Smooth muscle cell of the coronary artery (primary cell): ENCODE results near the gene PDC. TPM values are rescaled to one million over a fixed set of nuclear protein-coding genes. Genes with fewer than 3 reads are reported as not detected.

Experiments used
- total RNA-seq: library from RNA; depleted of rRNA; stranded (reverse); fragments of >200 nt; gene quantifications from 2 replicates; pipeline ENCODE4 v1.2.3, GENCODE V29; 2014; ENCODE audit warnings: low replicate concordance

The PDC gene
- total RNA-seq, result 0.53 TPM in 1 of 2 replicates, not detected in the other

DNA sequence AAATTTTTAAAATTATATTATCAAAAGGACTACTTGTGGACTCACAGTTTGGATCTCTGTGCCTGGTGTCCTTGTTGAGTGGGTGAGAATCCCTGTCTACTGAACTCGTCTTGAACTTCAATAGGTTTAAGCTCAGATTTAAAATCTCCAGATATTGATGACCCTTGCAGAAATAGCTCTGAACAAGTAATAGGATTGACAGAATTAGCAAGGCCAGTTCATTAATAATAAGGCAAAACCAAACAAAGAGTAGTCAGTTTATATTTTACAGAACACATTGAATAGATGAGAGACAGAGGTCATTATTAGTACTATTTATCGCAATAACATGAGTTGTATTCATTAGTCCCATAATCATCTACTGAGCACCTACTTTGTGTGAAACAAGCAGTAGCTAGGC, at the start of gene PDC:
TSS of gene PDC (minus strand) at position 101 of the 400 bp plus-strand sequence. CDS start 11,655 bp downstream, outside the sequence.

Other genes with a start within 250 kb of the PDC start
- 0.08 and 1.6 TPM in 2 replicates for gene PRG4, start 164.8 kb downstream of the PDC start, total RNA-seq
- 59.8 and 105 TPM in 2 replicates for gene TPR, start 85.9 kb downstream of the PDC start, total RNA-seq
- gene ODR4, start 85.3 kb downstream of the PDC start, total RNA-seq, result 14.3 and 16.5 TPM in 2 replicates
- gene PTGS2, start 219.3 kb upstream of the PDC start, total RNA-seq, result 3.5 and 20.8 TPM in 2 replicates